ENCODE results near the gene TMEM178A.
A peak's percentile ranks its signal among the peaks of the same experiment; 100 is the strongest.

The TMEM178A gene

DNA sequence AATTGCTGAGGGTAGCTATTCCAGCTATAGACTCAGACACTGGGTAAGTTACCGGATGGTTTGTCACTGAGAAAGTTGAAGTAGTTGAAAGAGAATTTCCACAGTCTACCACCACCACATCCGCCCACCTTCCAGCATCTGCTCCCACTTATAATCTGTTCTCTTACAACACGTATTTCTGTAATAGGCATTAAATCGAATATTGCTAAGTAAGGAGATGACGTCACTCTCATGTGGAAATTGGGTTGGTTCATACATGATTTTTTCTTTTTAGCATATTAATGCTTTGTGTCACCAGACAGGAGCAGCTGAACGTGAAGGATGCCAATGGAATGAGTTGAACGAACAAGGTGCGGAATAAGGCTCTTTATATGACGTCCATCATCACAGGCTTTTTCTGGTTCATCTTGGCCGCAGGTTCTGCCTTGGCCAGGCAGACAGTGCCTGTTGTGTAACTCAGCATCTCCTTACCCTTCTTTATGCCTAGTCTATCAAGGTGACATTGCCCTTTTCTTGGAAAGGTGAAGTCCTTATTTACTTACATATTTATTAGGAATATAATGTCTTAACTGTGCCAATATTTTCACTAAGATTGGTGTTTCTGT, 67.5 kb downstream of the TMEM178A start:
- no peak overlapping the region for H3K4me3 ChIP-seq (ENCODE audit: low read length)
- H3K4me1 ChIP-seq (ENCODE audit: control insufficient read depth, insufficient read depth, low read length): peaks cover 2% of the 10 kb centered on the region; the same call in 1 of the 2 replicates
- H3K36me3 ChIP-seq (ENCODE audit: control insufficient read depth, insufficient read depth, low read length): peaks cover 4% of the 10 kb centered on the region; the same call in 1 of the 2 replicates
- H3K27ac ChIP-seq (ENCODE audit: low read length): no peak overlapping the region
- DNase-seq (ENCODE audit: low read depth, low spot score): no peak
- no peaks in the 10 kb centered on the region for H3K27me3 ChIP-seq (ENCODE audit: control insufficient read depth, insufficient read depth, low read length)
- WGBS (ENCODE audit: insufficient coverage, insufficient read length): no CpG with 5 or more reads among the region's 10 CpGs
- no peaks in the 10 kb centered on the region for H3K9me3 ChIP-seq (ENCODE audit: control insufficient read depth, insufficient read depth, low read length)

DNA sequence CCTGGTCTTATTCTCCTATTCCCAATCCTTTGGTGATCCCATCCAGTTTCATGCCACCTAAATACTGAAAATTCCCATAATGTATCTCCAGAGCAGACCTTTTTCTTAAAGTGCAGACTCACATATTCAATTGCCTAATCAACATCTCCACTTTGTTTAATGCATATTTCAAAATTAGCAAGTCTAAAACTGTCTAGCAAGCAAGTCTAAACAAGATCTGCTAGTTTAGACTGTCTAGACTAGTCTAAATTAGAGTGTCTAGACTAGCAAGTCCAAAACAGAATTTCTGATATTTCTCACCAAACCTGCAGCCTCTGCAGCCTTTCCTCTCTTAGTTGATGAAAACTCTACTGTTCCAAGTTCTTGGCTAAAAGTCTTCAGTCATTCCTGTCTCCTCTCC, 68.7 kb downstream of the TMEM178A start:
- H3K36me3 ChIP-seq (ENCODE audit: control insufficient read depth, insufficient read depth, low read length): peaks cover 4% of the 10 kb centered on the region; the same call in 1 of the 2 replicates
- no peaks in the 10 kb centered on the region for H3K9me3 ChIP-seq (ENCODE audit: control insufficient read depth, insufficient read depth, low read length)
- no peak for DNase-seq (ENCODE audit: low read depth, low spot score)
- H3K27me3 ChIP-seq (ENCODE audit: control insufficient read depth, insufficient read depth, low read length): no peaks in the 10 kb centered on the region
- no peak overlapping the region for H3K4me3 ChIP-seq (ENCODE audit: low read length)
- no peak overlapping the region for H3K27ac ChIP-seq (ENCODE audit: low read length)
- peaks cover 2% of the 10 kb centered on the region; the same call in 1 of the 2 replicates for H3K4me1 ChIP-seq (ENCODE audit: control insufficient read depth, insufficient read depth, low read length)

- no peak for DNase-seq (ENCODE audit: low read depth, low spot score)
- WGBS (ENCODE audit: insufficient coverage, insufficient read length): no CpG with 5 or more reads among the region's 3 CpGs
- H3K27me3 ChIP-seq (ENCODE audit: control insufficient read depth, insufficient read depth, low read length): no peaks in the 10 kb centered on the region
- peaks cover 2% of the 10 kb centered on the region; the same call in 1 of the 2 replicates for H3K4me1 ChIP-seq (ENCODE audit: control insufficient read depth, insufficient read depth, low read length)
- H3K27ac ChIP-seq (ENCODE audit: low read length): no peak overlapping the region
- peaks cover 4% of the 10 kb centered on the region; the same call in 1 of the 2 replicates for H3K36me3 ChIP-seq (ENCODE audit: control insufficient read depth, insufficient read depth, low read length)
- H3K4me3 ChIP-seq (ENCODE audit: low read length): no peak overlapping the region
- no peaks in the 10 kb centered on the region for H3K9me3 ChIP-seq (ENCODE audit: control insufficient read depth, insufficient read depth, low read length)
Measured at GRCh38 chr2:39735648-39736047, 69.9 kb downstream of the TMEM178A start.

DNA sequence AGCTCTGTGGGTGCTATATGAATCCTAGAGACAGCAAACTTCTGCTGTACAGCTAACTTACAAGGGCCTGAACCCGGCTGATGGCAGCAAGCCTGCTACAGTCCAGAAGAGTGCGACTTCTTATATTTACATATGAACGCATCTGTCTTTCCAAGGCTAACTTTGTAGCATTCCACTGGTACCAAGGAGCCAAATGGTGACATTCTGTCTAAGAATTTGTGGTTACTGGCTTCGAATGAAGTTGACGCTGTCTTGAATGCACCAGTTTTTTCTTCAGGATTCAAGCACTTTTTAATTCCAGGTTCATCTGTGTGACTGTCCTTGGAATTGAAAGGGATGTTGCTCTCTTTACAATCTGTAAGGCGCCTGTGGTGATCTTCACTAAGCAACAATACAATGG, 70.9 kb downstream of the TMEM178A start:
- Histone ChIP-seq H3K27me3 (ENCODE audit: control insufficient read depth, insufficient read depth, low read length) (no peaks in the 10 kb centered on the region), H3K36me3 (ENCODE audit: control insufficient read depth, insufficient read depth, low read length) (peaks cover 4% of the 10 kb centered on the region; the same call in 1 of the 2 replicates), H3K4me1 (ENCODE audit: control insufficient read depth, insufficient read depth, low read length) (peaks cover 2% of the 10 kb centered on the region; the same call in 1 of the 2 replicates), H3K4me3 (ENCODE audit: low read length) (no peak overlapping the region), H3K9me3 (ENCODE audit: control insufficient read depth, insufficient read depth, low read length) (no peaks in the 10 kb centered on the region), H3K27ac (ENCODE audit: low read length) (no peak overlapping the region)
- no peak for DNase-seq (ENCODE audit: low read depth, low spot score)
- no CpG with 5 or more reads among the region's 6 CpGs for WGBS (ENCODE audit: insufficient coverage, insufficient read length)

DNA sequence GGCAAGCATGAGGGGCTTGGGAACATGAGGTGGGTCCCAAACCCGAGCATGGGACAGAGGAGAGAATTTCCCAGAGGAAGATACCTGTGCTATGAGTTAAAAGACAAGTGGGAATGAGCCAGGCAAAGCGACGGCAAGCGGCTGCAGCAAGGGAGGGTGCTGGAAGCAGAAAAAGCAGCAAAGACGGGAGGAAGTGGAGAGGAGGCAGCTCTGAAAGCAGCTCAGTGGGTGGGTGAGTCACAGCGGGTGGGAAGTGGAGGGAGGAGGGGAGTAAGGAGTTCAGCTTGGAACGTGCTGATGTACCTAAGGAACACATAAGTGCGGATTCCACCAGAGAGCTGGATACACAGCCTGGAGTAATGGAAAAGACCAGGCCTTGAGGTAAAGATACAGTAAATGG, 71.9 kb downstream of the TMEM178A start:
- H3K27me3 ChIP-seq (ENCODE audit: control insufficient read depth, insufficient read depth, low read length): no peaks in the 10 kb centered on the region
- H3K36me3 ChIP-seq (ENCODE audit: control insufficient read depth, insufficient read depth, low read length): peaks cover 4% of the 10 kb centered on the region; the same call in 1 of the 2 replicates
- peaks cover 2% of the 10 kb centered on the region; the same call in 1 of the 2 replicates for H3K4me1 ChIP-seq (ENCODE audit: control insufficient read depth, insufficient read depth, low read length)
- H3K9me3 ChIP-seq (ENCODE audit: control insufficient read depth, insufficient read depth, low read length): no peaks in the 10 kb centered on the region
- DNase-seq (ENCODE audit: low read depth, low spot score): peak; percentile 11
- no CpG with 5 or more reads among the region's 8 CpGs for WGBS (ENCODE audit: insufficient coverage, insufficient read length)
- no peak overlapping the region for H3K4me3 ChIP-seq (ENCODE audit: low read length)
- no peak overlapping the region for H3K27ac ChIP-seq (ENCODE audit: low read length)

- Histone ChIP-seq H3K27me3 (ENCODE audit: control insufficient read depth, insufficient read depth, low read length) (no peaks in the 10 kb centered on the region), H3K27ac (ENCODE audit: low read length) (no peak overlapping the region), H3K9me3 (ENCODE audit: control insufficient read depth, insufficient read depth, low read length) (no peaks in the 10 kb centered on the region), H3K36me3 (ENCODE audit: control insufficient read depth, insufficient read depth, low read length) (peaks cover 4% of the 10 kb centered on the region; the same call in 1 of the 2 replicates), H3K4me3 (ENCODE audit: low read length) (no peak overlapping the region), H3K4me1 (ENCODE audit: control insufficient read depth, insufficient read depth, low read length) (peaks cover 2% of the 10 kb centered on the region; the same call in 1 of the 2 replicates)
- no CpG with 5 or more reads among the region's 2 CpGs for WGBS (ENCODE audit: insufficient coverage, insufficient read length)
- DNase-seq (ENCODE audit: low read depth, low spot score): no peak
Measured at GRCh38 chr2:39738936-39739335, 73.2 kb downstream of the TMEM178A start.

DNA sequence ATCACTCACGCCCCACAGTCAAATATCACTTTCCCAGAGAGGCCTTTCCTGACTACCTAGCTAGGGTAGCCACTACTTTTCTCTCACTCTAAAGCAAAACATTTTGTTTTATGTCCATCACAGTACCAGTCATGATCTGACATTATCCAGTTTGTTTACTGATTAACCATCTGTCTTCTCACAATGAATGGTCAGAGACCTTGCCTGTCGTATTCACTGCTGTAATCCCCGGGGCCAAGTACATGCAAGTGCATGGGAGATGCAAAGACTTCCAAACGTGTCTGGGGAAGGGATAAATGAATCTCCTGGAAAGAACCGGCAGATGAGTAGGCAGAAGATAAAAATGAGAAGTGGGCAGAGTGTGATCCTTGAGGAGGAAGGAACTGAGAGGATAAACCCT, 73.7 kb downstream of the TMEM178A start:
- WGBS (ENCODE audit: insufficient coverage, insufficient read length): no CpG with 5 or more reads among the region's 5 CpGs
- no peaks in the 10 kb centered on the region for H3K27me3 ChIP-seq (ENCODE audit: control insufficient read depth, insufficient read depth, low read length)
- DNase-seq (ENCODE audit: low read depth, low spot score): no peak
- H3K4me3 ChIP-seq (ENCODE audit: low read length): no peak overlapping the region
- H3K4me1 ChIP-seq (ENCODE audit: control insufficient read depth, insufficient read depth, low read length): peaks cover 2% of the 10 kb centered on the region; the same call in 1 of the 2 replicates
- H3K36me3 ChIP-seq (ENCODE audit: control insufficient read depth, insufficient read depth, low read length): peaks cover 4% of the 10 kb centered on the region; the same call in 1 of the 2 replicates
- H3K27ac ChIP-seq (ENCODE audit: low read length): no peak overlapping the region
- H3K9me3 ChIP-seq (ENCODE audit: control insufficient read depth, insufficient read depth, low read length): no peaks in the 10 kb centered on the region

GRCh38 chr2:39741871-39742270, 76.2 kb downstream of the TMEM178A start:
- no peaks in the 10 kb centered on the region for H3K36me3 ChIP-seq (ENCODE audit: control insufficient read depth, insufficient read depth, low read length)
- no CpG with 5 or more reads among the region's 1 CpG for WGBS (ENCODE audit: insufficient coverage, insufficient read length)
- no peak overlapping the region for H3K4me3 ChIP-seq (ENCODE audit: low read length)
- no peaks in the 10 kb centered on the region for H3K27me3 ChIP-seq (ENCODE audit: control insufficient read depth, insufficient read depth, low read length)
- H3K9me3 ChIP-seq (ENCODE audit: control insufficient read depth, insufficient read depth, low read length): no peaks in the 10 kb centered on the region
- no peak overlapping the region for H3K27ac ChIP-seq (ENCODE audit: low read length)
- no peak for DNase-seq (ENCODE audit: low read depth, low spot score)
- peaks cover 2% of the 10 kb centered on the region; the same call in 1 of the 2 replicates for H3K4me1 ChIP-seq (ENCODE audit: control insufficient read depth, insufficient read depth, low read length)

DNA sequence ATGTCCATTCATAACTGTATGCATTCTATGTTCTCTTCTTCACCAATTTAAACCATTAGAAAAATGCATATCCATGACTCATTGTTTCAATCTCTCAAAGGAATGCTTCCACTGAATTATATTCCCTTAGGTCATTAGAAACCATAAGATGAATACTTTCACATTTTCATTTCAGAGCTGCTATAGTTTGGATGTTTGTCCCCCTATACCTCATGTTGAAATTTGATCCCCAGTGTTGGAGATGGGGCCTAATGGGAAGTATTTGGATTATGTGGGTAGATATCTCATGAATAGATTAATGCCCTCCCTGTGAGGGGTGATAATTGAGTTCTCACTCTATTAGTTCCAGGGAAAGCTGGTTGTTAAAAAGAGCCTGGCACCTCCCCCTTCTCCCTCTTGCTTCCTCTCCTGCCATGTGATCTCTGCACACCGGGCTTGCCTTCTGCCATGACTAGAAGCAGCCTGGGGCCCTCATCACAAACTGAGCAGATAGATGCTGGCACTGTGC, 77.6 kb downstream of the TMEM178A start:
- WGBS (ENCODE audit: insufficient coverage, insufficient read length): no CpG with 5 or more reads among the region's 1 CpG
- Histone ChIP-seq H3K4me1 (ENCODE audit: control insufficient read depth, insufficient read depth, low read length) (no peaks in the 10 kb centered on the region), H3K36me3 (ENCODE audit: control insufficient read depth, insufficient read depth, low read length) (no peaks in the 10 kb centered on the region), H3K27me3 (ENCODE audit: control insufficient read depth, insufficient read depth, low read length) (no peaks in the 10 kb centered on the region), H3K4me3 (ENCODE audit: low read length) (no peak overlapping the region), H3K9me3 (ENCODE audit: control insufficient read depth, insufficient read depth, low read length) (no peaks in the 10 kb centered on the region), H3K27ac (ENCODE audit: low read length) (no peak overlapping the region)
- DNase-seq (ENCODE audit: low read depth, low spot score): no peak

- Histone ChIP-seq H3K27me3 (ENCODE audit: control insufficient read depth, insufficient read depth, low read length) (no peaks in the 10 kb centered on the region), H3K4me1 (ENCODE audit: control insufficient read depth, insufficient read depth, low read length) (no peaks in the 10 kb centered on the region), H3K36me3 (ENCODE audit: control insufficient read depth, insufficient read depth, low read length) (peaks cover 3% of the 10 kb centered on the region; the same call in 1 of the 2 replicates), H3K4me3 (ENCODE audit: low read length) (no peak overlapping the region), H3K9me3 (ENCODE audit: control insufficient read depth, insufficient read depth, low read length) (no peaks in the 10 kb centered on the region), H3K27ac (ENCODE audit: low read length) (no peak overlapping the region)
- DNase-seq (ENCODE audit: low read depth, low spot score): no peak
- WGBS (ENCODE audit: insufficient coverage, insufficient read length): no CpG with 5 or more reads among the region's 1 CpG
Measured at GRCh38 chr2:39755466-39755865, 89.7 kb downstream of the TMEM178A start.

- Histone ChIP-seq H3K4me1 (ENCODE audit: control insufficient read depth, insufficient read depth, low read length) (no peaks in the 10 kb centered on the region), H3K36me3 (ENCODE audit: control insufficient read depth, insufficient read depth, low read length) (peaks cover 3% of the 10 kb centered on the region; the same call in 1 of the 2 replicates), H3K9me3 (ENCODE audit: control insufficient read depth, insufficient read depth, low read length) (no peaks in the 10 kb centered on the region), H3K4me3 (ENCODE audit: low read length) (no peak overlapping the region), H3K27ac (ENCODE audit: low read length) (no peak overlapping the region), H3K27me3 (ENCODE audit: control insufficient read depth, insufficient read depth, low read length) (no peaks in the 10 kb centered on the region)
- WGBS (ENCODE audit: insufficient coverage, insufficient read length): no CpG with 5 or more reads among the region's 4 CpGs
- DNase-seq (ENCODE audit: low read depth, low spot score): no peak
Measured at GRCh38 chr2:39757156-39757555, 91.4 kb downstream of the TMEM178A start.
